Anterior cingulate cortex (tissue), 58 donors: ENCODE measurements around the gene C10orf95.

Experiments used
- DNase-seq, 58 donors: peaks; one replicate each; lab custom pipeline; 2025; lab: John Stamatoyannopoulos, UW

C10orf95 gene

GRCh38 chr10:102419269-102420180 is 31.8 kb downstream of the C10orf95 start:
- peak in 54 of 58 donors; percentile 16 to 83 (median 66) for DNase-seq

GRCh38 chr10:102418622-102419268 is 32.6 kb downstream of the C10orf95 start, which contains the start of gene PSD:
Gene PSD, minus strand, starts transcription at chr10:102418785. Its CDS starts 1,747 bp downstream, at chr10:102417038.
- DNase-seq = peak in 20 of 58 donors; percentile 18 to 67 (median 40)

GRCh38 chr10:102416695-102417094 is 34.6 kb downstream of the C10orf95 start:
- no peak for DNase-seq

GRCh38 chr10:102416283-102416682 is 35.1 kb downstream of the C10orf95 start:
- no peak for DNase-seq

GRCh38 chr10:102414749-102415148 is 36.6 kb downstream of the C10orf95 start:
- DNase-seq = no peak

- no peak for DNase-seq
These were observed 37.4 kb downstream of the C10orf95 start for GRCh38 chr10:102413806-102414561.

- DNase-seq = peak in 27 of 58 donors; percentile 8 to 71 (median 33)
These were observed 38.2 kb downstream of the C10orf95 start for GRCh38 chr10:102413053-102413705.

GRCh38 chr10:102412293-102412692 is 39.0 kb downstream of the C10orf95 start:
- DNase-seq = no peak

GRCh38 chr10:102411341-102412255 is 39.7 kb downstream of the C10orf95 start:
- no peak for DNase-seq

GRCh38 chr10:102410429-102411073 is 40.8 kb downstream of the C10orf95 start:
- peak in 45 of 58 donors; percentile 16 to 77 (median 44) for DNase-seq

- DNase-seq = peak in 1 of 58 donors; percentile 51
These were observed 41.5 kb downstream of the C10orf95 start for GRCh38 chr10:102409604-102410428.

- DNase-seq = peak in 50 of 58 donors; percentile 17 to 89 (median 58)
These were observed 42.4 kb downstream of the C10orf95 start for GRCh38 chr10:102408728-102409603.

GRCh38 chr10:102408131-102408727 is 43.1 kb downstream of the C10orf95 start:
- peak in 24 of 58 donors; percentile 11 to 68 (median 36) for DNase-seq

GRCh38 chr10:102407425-102408130 is 43.8 kb downstream of the C10orf95 start:
- no peak for DNase-seq

- no peak for DNase-seq
These were observed 44.5 kb downstream of the C10orf95 start for GRCh38 chr10:102406815-102407214.
